HepG2 (cell line): ENCODE data around the gene PERCC1. TPM values are rescaled to one million over a fixed set of nuclear protein-coding genes. Genes with fewer than 3 reads are reported as not detected.
A peak's percentile ranks its signal among the peaks of the same experiment; 100 is the strongest.

ENCODE experiments used
- ARID4A ChIP-seq: sonication (generic); formaldehyde crosslinking; IDR thresholded peaks from 2 replicates; pipeline ENCODE4 v1.5.0; 2020; ENCODE audit warnings: mild to moderate bottlenecking, missing genetic modification reagents, borderline replicate concordance
- ARNTL ChIP-seq: sonication (generic); formaldehyde crosslinking; IDR thresholded peaks from 2 replicates; pipeline ENCODE4 v1.4.0; 2020; ENCODE audit warnings: mild to moderate bottlenecking, missing genetic modification reagents
- ELF1 ChIP-seq: sonication (generic); formaldehyde crosslinking; IDR thresholded peaks from 2 replicates; pipeline ENCODE4 v1.4.0; 2020; ENCODE audit warnings: missing genetic modification reagents
- EZH2 ChIP-seq: conservative IDR thresholded peaks from 2 replicates; pipeline ENCODE4 v1.6.1; 2012; ENCODE audit warnings: mild to moderate bottlenecking, low read depth, low read length, moderate library complexity
- GMEB1 ChIP-seq: sonication (generic); formaldehyde crosslinking; IDR thresholded peaks from 2 replicates; pipeline ENCODE4 v1.5.1; 2020; ENCODE audit warnings: missing genetic modification reagents, mild to moderate bottlenecking, borderline replicate concordance
- MYC ChIP-seq: sonication (generic); formaldehyde crosslinking; IDR thresholded peaks from 2 replicates; pipeline ENCODE4 v1.9.0; 2021; ENCODE audit warnings: missing genetic modification reagents, borderline replicate concordance
- NFE2L2 ChIP-seq: fragments of 150-350 bp; IDR thresholded peaks from 2 replicates; pipeline ENCODE4 v1.6.1; 2014; ENCODE audit warnings: low read length
- NFKBIZ ChIP-seq: IDR thresholded peaks from 2 replicates; pipeline ENCODE4 v1.6.1; 2018; ENCODE audit warnings: missing genetic modification reagents, missing compliant biosample characterization
- RAD21 ChIP-seq: fragments of 450-650 bp; formaldehyde crosslinking; IDR thresholded peaks from 2 replicates; pipeline ENCODE4 v1.5.0; 2020; ENCODE audit warnings: mild to moderate bottlenecking
- RORA ChIP-seq: sonication (generic); formaldehyde crosslinking; IDR thresholded peaks from 2 replicates; pipeline ENCODE4 v1.5.0; 2020; ENCODE audit warnings: mild to moderate bottlenecking, missing genetic modification reagents, moderate library complexity
- SOX6 ChIP-seq, 2 experiments: fragments of 450-650 bp in 1 of 2; sonication (generic) in 1 of 2; formaldehyde crosslinking in 1 of 2; IDR thresholded peaks; 2 replicates each; pipeline versions ENCODE4 v1.4.0 to v1.6.1; 2017 to 2020; ENCODE audit warnings: antibody characterized with exemption in 1 of 2, mild to moderate bottlenecking in 1 of 2, missing genetic modification reagents in 1 of 2
- YEATS2 ChIP-seq: sonication (generic); formaldehyde crosslinking; IDR thresholded peaks from 2 replicates; pipeline ENCODE4 v1.4.0; 2020; ENCODE audit warnings: missing genetic modification reagents, borderline replicate concordance
- ZNF501 ChIP-seq: sonication (generic); formaldehyde crosslinking; IDR thresholded peaks from 2 replicates; pipeline ENCODE4 v1.5.1; 2020; ENCODE audit warnings: mild to moderate bottlenecking, moderate library complexity, missing genetic modification reagents
- ZNF503 ChIP-seq: sonication (generic); formaldehyde crosslinking; IDR thresholded peaks from 2 replicates; pipeline ENCODE4 v1.4.0; 2020; ENCODE audit warnings: missing genetic modification reagents
- ZNF589 ChIP-seq: sonication (generic); formaldehyde crosslinking; conservative IDR thresholded peaks from 2 replicates; pipeline ENCODE4 v1.8.0; 2022; ENCODE audit warnings: mild to moderate bottlenecking, moderate library complexity, missing genetic modification reagents
- ZNF609 ChIP-seq: sonication (generic); formaldehyde crosslinking; IDR thresholded peaks from 2 replicates; pipeline ENCODE4 v1.4.0; 2020; ENCODE audit warnings: mild to moderate bottlenecking, missing genetic modification reagents, borderline replicate concordance
- polyA plus RNA-seq, 8 experiments: library from polyadenylated mRNA; depleted of rRNA in 3 of 8; stranded (reverse) in 7 of 8; unstranded in 1 of 8; fragments of >200 nt; fragmentation: Illumina TruSeq in 4 of 8; extraction: Trizol in 4 of 8; gene quantifications; 2 replicates each; pipeline versions ENCODE4 v1.2.1 to v1.2.3, GENCODE V29; 2011 to 2016; ENCODE audit warnings: low read depth in 4 of 8, missing spikeins in 1 of 8, mixed read lengths in 1 of 8; ENCODE audit not compliant: insufficient read depth in 1 of 8
- total RNA-seq, 5 experiments: library from RNA; depleted of rRNA; stranded (reverse); fragments of >200 nt; fragmentation: Illumina TruSeq; extraction: Trizol; gene quantifications; 2 replicates each; pipeline ENCODE4 v1.2.3, GENCODE V29; 2016; ENCODE audit warnings: low read depth in 1 of 5

PERCC1 gene
- total and polyA plus RNA-seq, 2 of the 13 experiments (the other 11 are each of a cell fraction or from before 2014, with no cell fraction given): 0.15 TPM; not detected in 1

DNA sequence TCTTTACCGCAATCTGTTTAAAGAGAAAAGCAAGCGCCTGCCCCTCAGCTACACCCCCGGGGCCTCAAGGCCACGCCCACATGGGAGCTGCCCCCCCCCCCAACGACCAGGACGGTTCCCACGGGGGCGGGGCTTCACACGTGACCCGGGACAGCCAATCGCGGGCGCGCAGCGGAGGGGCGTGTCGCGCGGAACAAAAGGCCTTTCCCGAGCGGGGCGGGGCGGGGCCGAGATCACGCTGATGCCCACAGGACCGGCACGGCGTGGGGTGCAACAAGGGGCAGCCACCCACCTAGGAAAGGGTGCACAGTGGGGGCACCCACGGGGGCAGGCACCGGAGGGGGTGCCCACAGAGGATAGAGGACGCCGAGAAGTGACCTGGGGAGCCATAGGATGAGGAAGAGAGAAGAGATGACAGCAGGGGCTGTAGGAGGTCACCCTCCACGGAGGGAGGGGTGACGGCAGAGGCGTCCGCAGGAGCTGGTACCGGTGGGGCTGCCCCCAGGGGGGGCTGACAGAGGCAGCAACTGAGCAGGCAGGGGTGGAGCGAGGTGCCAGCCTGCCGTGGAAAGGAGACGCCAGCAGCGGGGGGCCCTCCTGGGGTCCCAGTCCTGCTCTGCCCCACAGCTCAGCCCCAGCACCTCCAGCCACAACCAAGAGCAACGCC is 22.6 kb upstream of the PERCC1 start (continued):
- TF ChIP-seq ARID4A (CRISPR knock-in tag) (peak; percentile 85; the same call in 1 of the 2 replicates), ZNF503 (CRISPR knock-in tag) (no peak), RORA (CRISPR knock-in tag) (no peak), YEATS2 (no peak), EZH2 (no peak), ZNF501 (CRISPR knock-in tag) (0 out of 2 replicates have a peak, but pooled peaks have one; percentile 64), ZNF609 (CRISPR knock-in tag) (0 out of 2 replicates have a peak, but pooled peaks have one; percentile 17), GMEB1 (CRISPR knock-in tag) (peak; percentile 39; the same call in 1 of the 2 replicates), NFE2L2 (no peak), ARNTL (CRISPR knock-in tag) (peak; percentile 89), SOX6 (IDR thresholded peaks at IDR 0.05) (no peak), SOX6 (CRISPR knock-in tag; IDR thresholded peaks at IDR 0.05) (peak; percentile 83), MYC (CRISPR knock-in tag) (peak; percentile 54; the same call in 1 of the 2 replicates), ELF1 (CRISPR knock-in tag) (peak; percentile 42; the same call in 1 of the 2 replicates), ZNF589 (CRISPR knock-in tag) (0 out of 2 replicates have a peak, but pooled peaks have one; percentile 37), NFKBIZ (CRISPR knock-in tag) (no peak), RAD21 (CRISPR knock-in tag) (no peak; the same call in 1 of the 2 replicates)
